IMR-90 (cell line): Measurements from ENCODE around the gene RFTN2. TPM values are rescaled to one million over a fixed set of nuclear protein-coding genes. Genes with fewer than 3 reads are reported as not detected.

Experiments used
- ATAC-seq: fragments of 200-7000 bp; cut with Tn5 transposase; 2 replicates; pipeline ENCODE4 v1.9.1; 2020; ENCODE audit warnings: low read depth, mild to moderate bottlenecking, moderate library complexity
- BruUV-seq: library from RNA; stranded (reverse); fragments of 400-500 nt; replicated peaks from 2 replicates; lab custom pipeline; 2021; lab: Mats Ljungman, UMichigan
- CTCF ChIA-PET: fragments of 300-600 bp; formaldehyde crosslinking; extraction: SDS; loops from one replicate; lab custom pipeline; 2021; ENCODE audit warnings: antibody characterized with exemption; lab: Yijun Ruan, JAX
- POLR2A ChIA-PET: fragments of 300-600 bp; sonication (Branson Sonifier 250); formaldehyde crosslinking; loops from one replicate; lab custom pipeline; 2022; ENCODE audit warnings: antibody characterized with exemption; ENCODE audit not compliant: unreplicated experiment; lab: Charles Lee
- DNase-seq: peaks from one replicate; pipeline ENCODE4 v3.0.0; 2013
- H2AFZ ChIP-seq: replicated peaks from 2 replicates; pipeline ENCODE3; 2013; ENCODE audit warnings: low read length, mild to moderate bottlenecking; ENCODE audit not compliant: poor library complexity
- H2AK5ac ChIP-seq: 2 replicates; pipeline ENCODE4 v1.6.1; 2013; ENCODE audit warnings: low read depth, low read length, inconsistent platforms
- H2AK9ac ChIP-seq: replicated peaks from 2 replicates; pipeline ENCODE3; 2013; ENCODE audit warnings: mild to moderate bottlenecking, low read depth, low read length, moderate library complexity; ENCODE audit not compliant: poor library complexity
- H2BK120ac ChIP-seq: 2 replicates; pipeline ENCODE4 v1.6.1; 2013; ENCODE audit warnings: low read depth, low read length, inconsistent platforms
- H2BK15ac ChIP-seq: 3 replicates; pipeline ENCODE4 v1.6.1; 2013; ENCODE audit warnings: low read depth, low read length, inconsistent platforms
- H2BK20ac ChIP-seq: 2 replicates; pipeline ENCODE4 v1.6.1; 2013; ENCODE audit warnings: low read depth, mild to moderate bottlenecking, inconsistent platforms, low read length, moderate library complexity
- H2BK5ac ChIP-seq: 2 replicates; pipeline ENCODE4 v1.6.1; 2013; ENCODE audit warnings: mild to moderate bottlenecking, low read depth, low read length, inconsistent platforms; ENCODE audit not compliant: poor library complexity, severe bottlenecking
- H3K14ac ChIP-seq: replicated peaks from 2 replicates; pipeline ENCODE4 v1.6.1; 2013; ENCODE audit warnings: low read depth, low read length, inconsistent platforms
- H3K18ac ChIP-seq: 2 replicates; pipeline ENCODE4 v1.6.1; 2013; ENCODE audit warnings: low read depth, low read length, control low read depth
- H3K23ac ChIP-seq: 2 replicates; pipeline ENCODE4 v1.6.1; 2013; ENCODE audit warnings: low read depth, low read length, inconsistent platforms
- H3K27ac ChIP-seq: 2 replicates; pipeline ENCODE4 v1.5.1; 2013; ENCODE audit warnings: mild to moderate bottlenecking, control low read depth, low read length; ENCODE audit not compliant: insufficient read depth
- H3K27me3 ChIP-seq: 2 replicates; pipeline ENCODE4 v1.6.1; 2013; ENCODE audit warnings: low read length; ENCODE audit not compliant: control insufficient read depth, insufficient read depth
- H3K36me3 ChIP-seq: 2 replicates; pipeline ENCODE4 v1.6.1; 2013; ENCODE audit warnings: low read length, mixed read lengths; ENCODE audit not compliant: control insufficient read depth, insufficient read depth
- H3K4ac ChIP-seq: 2 replicates; pipeline ENCODE4 v1.6.1; 2013; ENCODE audit warnings: low read depth, low read length, inconsistent platforms
- H3K4me1 ChIP-seq: 2 replicates; pipeline ENCODE4 v1.6.1; 2013; ENCODE audit warnings: low read length, mixed read lengths; ENCODE audit not compliant: control insufficient read depth, insufficient read depth
- H3K4me2 ChIP-seq: 2 replicates; pipeline ENCODE4 v1.6.1; 2013; ENCODE audit warnings: low read depth, mild to moderate bottlenecking, control low read depth, low read length, moderate library complexity
- H3K4me3 ChIP-seq: 2 replicates; pipeline ENCODE4 v1.5.1; 2013; ENCODE audit warnings: low read depth, mild to moderate bottlenecking, control low read depth, low read length, moderate library complexity; ENCODE audit not compliant: insufficient read depth
- H3K56ac ChIP-seq: 2 replicates; pipeline ENCODE4 v1.6.1; 2013; ENCODE audit warnings: low read length, inconsistent platforms; ENCODE audit not compliant: insufficient read depth; ENCODE audit errors: extremely low read depth
- H3K79me1 ChIP-seq, 2 experiments: 2 replicates each; pipeline ENCODE4 v1.6.1; 2013; ENCODE audit warnings: low read length in 2 of 2, inconsistent platforms in 1 of 2, low read depth in 1 of 2
- H3K9ac ChIP-seq: 2 replicates; pipeline ENCODE4 v1.6.1; 2013; ENCODE audit warnings: low read depth, low read length, control low read depth
- H3K9me1 ChIP-seq: 2 replicates; pipeline ENCODE4 v1.6.1; 2013; ENCODE audit warnings: low read length, inconsistent platforms; ENCODE audit not compliant: insufficient read depth
- H3K9me3 ChIP-seq: 2 replicates; pipeline ENCODE4 v1.6.1; 2013; ENCODE audit warnings: low read length; ENCODE audit not compliant: control insufficient read depth, insufficient read depth
- H4K20me1 ChIP-seq: 2 replicates; pipeline ENCODE4 v1.6.1; 2013; ENCODE audit warnings: low read length, inconsistent platforms; ENCODE audit not compliant: insufficient read depth
- H4K5ac ChIP-seq: 2 replicates; pipeline ENCODE4 v1.6.1; 2013; ENCODE audit warnings: mild to moderate bottlenecking, low read depth, low read length, control low read depth
- H4K8ac ChIP-seq, 2 experiments: 2 replicates each; pipeline ENCODE4 v1.6.1; 2013; ENCODE audit warnings: low read depth in 2 of 2, low read length in 2 of 2, control low read depth in 1 of 2, inconsistent platforms in 1 of 2
- H4K91ac ChIP-seq: 2 replicates; pipeline ENCODE4 v1.6.1; 2013; ENCODE audit warnings: low read depth, low read length, inconsistent platforms; ENCODE audit not compliant: insufficient read depth
- BHLHE40 ChIP-seq: fragments of 150-350 bp; IDR thresholded peaks from 2 replicates; pipeline ENCODE4 v1.6.1; 2016; ENCODE audit warnings: mild to moderate bottlenecking, low read depth, low read length
- RCOR1 ChIP-seq: IDR thresholded peaks from 2 replicates; pipeline ENCODE4 v1.6.1; 2012; ENCODE audit warnings: mild to moderate bottlenecking, low read length, improper control_type of control experiment; ENCODE audit not compliant: insufficient replicate concordance
- WGBS, 2 experiments: methylation state at CpG; one replicate each; pipeline versions ENCODE4 v1.1.5 to v1.1.7; 2013; ENCODE audit warnings: missing lambda C conversion rate in 2 of 2; ENCODE audit not compliant: insufficient read length in 1 of 2; ENCODE audit errors: extremely low coverage in 2 of 2; 5-methylcytosine and 5-hydroxymethylcytosine counted together
- dilution Hi-C: fragments of 300-500 bp; cut with HindIII; formaldehyde crosslinking; loops from one replicate; pipeline ENCODE4 v1.14.3; 2018; ENCODE audit warnings: low sequenced_read_pairs; ENCODE audit not compliant: unreplicated experiment
- in situ Hi-C: fragments of 300-500 bp; cut with MboI; formaldehyde crosslinking; loops from 3 replicates; pipeline ENCODE4 v1.14.3; 2019; ENCODE audit warnings: low sequenced_read_pairs, inconsistent platforms, mixed read lengths
- intact Hi-C: fragments of 100-400 bp; cut with micrococcal nuclease; formaldehyde crosslinking; loops from 2 replicates; pipeline ENCODE4 v1.10.0; 2022
- polyA plus RNA-seq, 3 experiments: library from polyadenylated mRNA; depleted of rRNA; stranded (reverse); fragments of >200 nt; gene quantifications; 2 replicates each; pipeline ENCODE4 v1.2.3, GENCODE V29; 2012; ENCODE audit warnings: low replicate concordance in 1 of 3
- total RNA-seq: library from RNA; depleted of rRNA; stranded (reverse); fragments of >200 nt; gene quantifications from 2 replicates; pipeline ENCODE4 v1.2.3, GENCODE V29; 2012
- TF ChIP-seq, protein P1 (sequence below): conservative IDR thresholded peaks from 2 replicates; pipeline ENCODE4 v1.5.1; 2012; ENCODE audit warnings: mild to moderate bottlenecking, low read depth, low read length, improper control_type of control experiment

RFTN2 gene
- total and polyA plus RNA-seq, 2 of the 4 experiments (the other 2 are of a cell fraction) = 0.44 to 2.3 TPM

DNA sequence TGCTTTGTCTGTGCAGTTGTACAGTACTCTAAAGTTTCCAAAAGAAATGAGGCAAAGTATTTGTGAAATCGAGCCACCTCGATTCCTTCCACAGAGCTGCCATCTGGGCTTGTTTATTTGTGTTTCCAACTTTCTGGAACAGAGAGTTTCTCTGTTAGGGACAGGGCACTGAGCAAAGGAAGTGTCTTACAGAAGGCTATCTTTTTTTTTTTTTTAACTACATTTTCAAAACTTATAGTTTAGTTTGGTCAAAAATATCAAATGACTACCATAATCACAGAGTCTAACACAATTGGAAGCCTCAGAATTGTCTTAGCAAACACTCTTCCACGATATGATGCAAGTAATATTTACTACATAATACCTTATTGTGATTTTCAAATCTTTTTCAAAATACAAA lies 796 bp downstream of the RFTN2 start:
- ATAC-seq (peak; percentile 24; the same call in 1 of the 2 replicates), DNase-seq (peak; percentile 26)
- H3K4ac ChIP-seq = no peak overlapping the region; the same call in 1 of the 2 replicates
- no peak overlapping the region for H2AK5ac ChIP-seq
- H2BK15ac ChIP-seq = no peak overlapping the region
- H3K79me1 ChIP-seq = peaks cover 0 to 10% of the 10 kb centered on the region in 2 experiments; a peak in 1 of 4 replicates
- H3K36me3 ChIP-seq = no peaks in the 10 kb centered on the region
- no peak overlapping the region for H4K5ac ChIP-seq
- H3K4me2 ChIP-seq = peak overlapping the region; percentile 99
- H2AK9ac ChIP-seq = no peak overlapping the region
- no peak for TF ChIP-seq BHLHE40
- TF ChIP-seq RCOR1 = no peak
- TF ChIP-seq, protein P1, sequence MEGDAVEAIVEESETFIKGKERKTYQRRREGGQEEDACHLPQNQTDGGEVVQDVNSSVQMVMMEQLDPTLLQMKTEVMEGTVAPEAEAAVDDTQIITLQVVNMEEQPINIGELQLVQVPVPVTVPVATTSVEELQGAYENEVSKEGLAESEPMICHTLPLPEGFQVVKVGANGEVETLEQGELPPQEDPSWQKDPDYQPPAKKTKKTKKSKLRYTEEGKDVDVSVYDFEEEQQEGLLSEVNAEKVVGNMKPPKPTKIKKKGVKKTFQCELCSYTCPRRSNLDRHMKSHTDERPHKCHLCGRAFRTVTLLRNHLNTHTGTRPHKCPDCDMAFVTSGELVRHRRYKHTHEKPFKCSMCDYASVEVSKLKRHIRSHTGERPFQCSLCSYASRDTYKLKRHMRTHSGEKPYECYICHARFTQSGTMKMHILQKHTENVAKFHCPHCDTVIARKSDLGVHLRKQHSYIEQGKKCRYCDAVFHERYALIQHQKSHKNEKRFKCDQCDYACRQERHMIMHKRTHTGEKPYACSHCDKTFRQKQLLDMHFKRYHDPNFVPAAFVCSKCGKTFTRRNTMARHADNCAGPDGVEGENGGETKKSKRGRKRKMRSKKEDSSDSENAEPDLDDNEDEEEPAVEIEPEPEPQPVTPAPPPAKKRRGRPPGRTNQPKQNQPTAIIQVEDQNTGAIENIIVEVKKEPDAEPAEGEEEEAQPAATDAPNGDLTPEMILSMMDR = no peak
- in situ Hi-C loops (no loop called here), intact Hi-C loops (loop anchor here (2.0 to 5.0 kb wide), 2 partner anchors 26 to 157 kb away; partner anchors contain the start of gene MOB4), dilution Hi-C loops (no loop called here)
- H3K18ac ChIP-seq = peak overlapping the region; percentile 68; the same call in 1 of the 2 replicates
- H4K20me1 ChIP-seq = no peaks in the 10 kb centered on the region
- CTCF ChIA-PET = no interaction called here
- peak overlapping the region; percentile 86 for H3K9ac ChIP-seq
- no peak overlapping the region for H3K14ac ChIP-seq
- no CpG with 5 or more reads among the region's 3 CpGs for WGBS, 2 experiments
- no peak overlapping the region for H2AFZ ChIP-seq
- no TSS peak for BruUV-seq
- peak overlapping the region; percentile 71 for H2BK5ac ChIP-seq
- peaks cover 2% of the 10 kb centered on the region for H3K4me1 ChIP-seq
- H2BK120ac ChIP-seq = no peak overlapping the region
- no peak overlapping the region for H3K56ac ChIP-seq
- H3K23ac ChIP-seq = no peak overlapping the region
- no peak overlapping the region for H4K91ac ChIP-seq
- peak overlapping the region; percentile 53 for H3K4me3 ChIP-seq
- no peak overlapping the region for H4K8ac ChIP-seq
- POLR2A ChIA-PET = no interaction called here
- no peaks in the 10 kb centered on the region for H3K27me3 ChIP-seq
- H3K27ac ChIP-seq = peak overlapping the region; percentile 100; the same call in 1 of the 2 replicates
- peaks cover 7% of the 10 kb centered on the region; the same call in 1 of the 2 replicates for H3K9me1 ChIP-seq
- no peak overlapping the region for H2BK20ac ChIP-seq
- H3K9me3 ChIP-seq = no peaks in the 10 kb centered on the region
